Neural cell (in vitro differentiated cells): Measurements from ENCODE around the gene TXNDC17.

Experiments used
- CTCF ChIP-seq: fragments of 450-650 bp; IDR thresholded peaks from 2 replicates; pipeline ENCODE4 v1.5.1; 2014; ENCODE audit warnings: antibody characterized with exemption, mild to moderate bottlenecking, moderate library complexity; ENCODE audit not compliant: poor library complexity, severe bottlenecking
- EZH2 ChIP-seq: fragments of 200-600, 300-800 bp; shearing (Covaris generic), sonication (generic); IDR thresholded peaks from 2 replicates; pipeline ENCODE4 v1.6.1; 2014; ENCODE audit warnings: antibody characterized with exemption, low read length, borderline replicate concordance, mild to moderate bottlenecking; ENCODE audit not compliant: insufficient read depth, poor library complexity, severe bottlenecking
- RAD21 ChIP-seq: fragments of 450-650 bp; conservative IDR thresholded peaks from 2 replicates; pipeline ENCODE4 v1.6.1; 2014; ENCODE audit warnings: antibody characterized with exemption, mild to moderate bottlenecking, moderate library complexity

DNA sequence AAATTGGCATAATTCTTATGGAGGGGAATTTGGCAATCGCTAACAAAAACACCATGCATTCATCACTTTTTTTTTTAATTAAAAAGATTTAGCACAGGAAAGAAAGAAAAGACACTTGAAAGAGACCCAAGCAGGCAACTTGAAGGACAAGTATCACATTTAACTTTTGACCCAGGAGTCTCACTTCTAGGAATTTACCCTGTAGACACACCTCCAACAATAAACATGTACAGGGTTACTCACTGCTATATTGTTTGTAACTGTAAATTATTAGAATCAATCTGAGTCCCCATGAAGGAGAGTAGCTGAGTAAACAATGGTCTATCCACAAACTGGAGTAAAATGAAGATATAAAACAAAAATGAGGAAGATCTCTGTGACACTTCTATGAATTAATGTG, 10.5 kb upstream of the TXNDC17 start:
- no peak for TF ChIP-seq EZH2
- TF ChIP-seq CTCF, result no peak
- TF ChIP-seq RAD21, result no peak
